Panc1 (cell line): ENCODE measurements around the gene SUPT3H. TPM values are rescaled to one million over a fixed set of nuclear protein-coding genes. Genes with fewer than 3 reads are reported as not detected.

Experiments
- ATAC-seq: fragments of 200-7000 bp; cut with Tn5 transposase; 2 replicates; pipeline ENCODE4 v1.9.1; 2020; ENCODE audit warnings: mild to moderate bottlenecking, moderate library complexity
- BruUV-seq: library from RNA; stranded (reverse); fragments of 400-500 nt; replicated peaks from 2 replicates; lab custom pipeline; 2021; lab: Mats Ljungman, UMichigan
- CTCF ChIA-PET: fragments of 300-600 bp; sonication (Branson Sonifier 250); formaldehyde crosslinking; loops from one replicate; lab custom pipeline; 2022; ENCODE audit warnings: antibody characterized with exemption; lab: Charles Lee
- POLR2A ChIA-PET: fragments of 300-600 bp; sonication (Branson Sonifier 250); formaldehyde crosslinking; loops from one replicate; lab custom pipeline; 2022; ENCODE audit warnings: antibody characterized with exemption; lab: Charles Lee
- DNase-seq: peaks from one replicate; pipeline ENCODE4 v3.0.0-alpha.2; 2010; ENCODE audit warnings: low read depth, low spot score
- H3K27ac ChIP-seq: 2 replicates; pipeline ENCODE4 v1.5.1; 2011; ENCODE audit warnings: mild to moderate bottlenecking, low read length, inconsistent platforms
- H3K27me3 ChIP-seq: fragments of 200-500 bp; sonication (Bioruptor generic); 2 replicates; pipeline ENCODE4 v1.6.0; 2014; ENCODE audit warnings: low read length, inconsistent platforms; ENCODE audit not compliant: control insufficient read depth, insufficient read depth
- H3K36me3 ChIP-seq: fragments of 200-500 bp; sonication (Bioruptor generic); 2 replicates; pipeline ENCODE4 v1.5.1; 2014; ENCODE audit warnings: inconsistent platforms, mild to moderate bottlenecking, low read length, moderate library complexity; ENCODE audit not compliant: control insufficient read depth, insufficient read depth
- H3K4me1 ChIP-seq: 2 replicates; pipeline ENCODE4 v1.5.1; 2011; ENCODE audit warnings: inconsistent platforms, mild to moderate bottlenecking, low read length, moderate library complexity; ENCODE audit not compliant: control insufficient read depth, insufficient read depth
- H3K4me3 ChIP-seq, 2 experiments: 2 replicates each; pipeline ENCODE4 v1.5.1; 2011 to 2012; ENCODE audit warnings: low read depth in 2 of 2, low read length in 2 of 2, mild to moderate bottlenecking in 2 of 2, inconsistent platforms in 1 of 2, moderate library complexity in 1 of 2
- H3K9me3 ChIP-seq: fragments of 200-500 bp; sonication (Bioruptor generic); 2 replicates; pipeline ENCODE4 v1.5.1; 2014; ENCODE audit warnings: low read depth, mild to moderate bottlenecking, inconsistent platforms, low read length, moderate library complexity; ENCODE audit not compliant: control insufficient read depth, insufficient read depth
- CTCF ChIP-seq: fragments of 450-650 bp; IDR thresholded peaks from 2 replicates; pipeline ENCODE4 v1.5.1; 2017; ENCODE audit warnings: mild to moderate bottlenecking
- POLR2AphosphoS5 ChIP-seq: IDR thresholded peaks from 2 replicates; pipeline ENCODE4 v1.6.1; 2012; ENCODE audit warnings: mild to moderate bottlenecking, low read depth, low read length, moderate library complexity
- REST ChIP-seq, 2 experiments: IDR thresholded peaks; 2 replicates each; pipeline ENCODE4 v1.6.1; 2011 to 2012; ENCODE audit warnings: low read depth in 2 of 2, control low read depth in 1 of 2, low read length in 1 of 2, mild to moderate bottlenecking in 1 of 2, moderate library complexity in 1 of 2; ENCODE audit not compliant: insufficient read depth in 1 of 2
- SIN3A ChIP-seq: IDR thresholded peaks from 2 replicates; pipeline ENCODE4 v1.6.1; 2012; ENCODE audit warnings: low read depth, mild to moderate bottlenecking, low read length, moderate library complexity, borderline replicate concordance; ENCODE audit not compliant: insufficient read depth
- TCF7L2 ChIP-seq: IDR thresholded peaks from 2 replicates; pipeline ENCODE4 v1.6.1; 2011; ENCODE audit warnings: mild to moderate bottlenecking, low read depth, low read length, inconsistent platforms
- in situ Hi-C: cut with HindIII; loops from 2 replicates; pipeline ENCODE4 v1.10.0; 2016; ENCODE audit warnings: low sequenced_read_pairs, low pct_unique_long_range_greater_than_20kb
- intact Hi-C: fragments of 100-400 bp; cut with micrococcal nuclease; formaldehyde crosslinking; loops from one replicate; pipeline ENCODE4 v1.10.0; 2022; ENCODE audit not compliant: unreplicated experiment
- total RNA-seq: library from RNA; stranded (reverse); gene quantifications from one replicate; pipeline ENCODE4 v1.2.1, GENCODE V29; 2021; ENCODE audit not compliant: unreplicated experiment

The SUPT3H gene
- total RNA-seq, 1 experiment from 2014 or later = 11.0 TPM

GRCh38 chr6:45378334-45378926 lies 696 bp upstream of the SUPT3H start:
- Histone ChIP-seq H3K4me1 (peaks cover 15% of the 10 kb centered on the region), H3K27ac (peak overlapping the region; percentile 93), H3K27me3 (no peaks in the 10 kb centered on the region), H3K9me3 (no peaks in the 10 kb centered on the region), H3K36me3 (no peaks in the 10 kb centered on the region), H3K4me3 (peak overlapping the region; percentile 84 to 93)
- intact Hi-C loops (no loop called here), in situ Hi-C loops (no loop called here)
- CTCF ChIA-PET = interaction anchor here (0.6 to 1.0 kb wide), 3 partner anchors 41 to 554 kb away, joined by 3 read pairs; no protein-coding TSS in a partner anchor
- TF ChIP-seq TCF7L2 (no peak), POLR2AphosphoS5 (no peak), REST (IDR thresholded peaks at IDR 0.05; ENCODE audit: insufficient read depth in 1 of 2, low read depth in 2 of 2, low read length in 1 of 2) (no peak), SIN3A (no peak), CTCF (no peak; the same call in 1 of the 2 replicates)
- POLR2A ChIA-PET = interaction anchor here (0.6 to 1.1 kb wide), 3 partner anchors 13 to 40 kb away, joined by 3 read pairs; no protein-coding TSS in a partner anchor
- ATAC-seq (peak; percentile 50), DNase-seq (no peak)
- BruUV-seq = TSS peak; percentile 94

- BruUV-seq = TSS peak; percentile 85
- ChIA-PET CTCF (interaction anchor here (0.6 kb wide), 1 partner anchor 1115 kb away, joined by 12 read pairs; no protein-coding TSS in a partner anchor), POLR2A (no interaction called here)
- H3K27ac ChIP-seq = peak overlapping the region; percentile 96
- H3K9me3 ChIP-seq = no peaks in the 10 kb centered on the region
- TF ChIP-seq CTCF (no peak), REST (IDR thresholded peaks at IDR 0.05; ENCODE audit: insufficient read depth in 1 of 2, low read depth in 2 of 2, low read length in 1 of 2) (no peak), SIN3A (no peak), TCF7L2 (no peak), POLR2AphosphoS5 (no peak)
- peak overlapping the region; percentile 84 to 93 for H3K4me3 ChIP-seq
- intact Hi-C loops = no loop called here
- H3K4me1 ChIP-seq = peaks cover 15% of the 10 kb centered on the region
- ATAC-seq (no peak), DNase-seq (no peak)
- no peaks in the 10 kb centered on the region for H3K36me3 ChIP-seq
- in situ Hi-C loops = no loop called here
- H3K27me3 ChIP-seq = no peaks in the 10 kb centered on the region
Observed at GRCh38 chr6:45377043-45377553, 636 bp downstream of the SUPT3H start.
